Measurements from ENCODE around the gene ZNF566. TPM values are rescaled to one million over a fixed set of nuclear protein-coding genes. Genes with fewer than 3 reads are reported as not detected.

The ZNF566 gene
- 12.0 TPM for total RNA-seq
- long read RNA-seq, partial matches to known transcripts: 0 of 6 reads
- long read RNA-seq, other reads (novel, unspliced or antisense): 2 of 6 reads

DNA sequence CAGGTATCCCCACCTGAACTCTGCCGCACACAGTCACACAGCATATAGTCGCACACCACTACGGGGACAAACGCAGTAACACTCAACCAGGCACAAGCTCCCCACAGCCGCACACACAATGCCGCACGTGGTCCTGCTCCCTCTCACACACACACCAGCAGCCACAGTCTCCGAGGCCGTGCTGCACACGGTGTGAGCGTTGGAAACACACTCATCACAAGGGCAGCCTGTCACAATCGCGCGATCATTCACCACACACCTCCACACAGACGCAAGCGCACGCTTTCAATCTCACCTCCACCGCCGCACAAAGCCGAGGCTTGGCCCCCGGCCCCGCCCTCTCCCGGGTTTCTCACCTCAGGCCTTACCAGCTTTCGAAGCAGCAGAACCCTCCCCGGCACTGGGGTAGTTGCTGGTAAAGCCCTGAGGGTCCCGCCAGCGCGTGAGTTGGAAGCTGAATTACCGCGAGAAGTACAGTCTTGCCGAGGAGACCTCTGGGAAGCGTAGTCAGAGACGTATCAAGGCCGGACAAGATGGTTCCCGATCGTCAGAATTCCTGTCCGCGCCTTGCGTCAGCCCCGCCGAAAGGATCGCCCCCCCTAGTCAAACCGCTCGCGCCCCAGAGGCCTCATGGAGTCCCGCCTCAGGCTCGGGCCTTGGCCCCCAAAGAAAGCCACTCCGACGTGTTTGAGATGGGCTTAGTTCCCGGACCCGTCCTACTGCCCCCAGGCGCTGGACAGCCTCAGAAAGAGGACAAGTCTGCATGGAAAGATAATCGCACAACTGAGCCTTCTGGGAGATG is at the start of gene ZNF566:
Gene ZNF566, minus strand, starts transcription at position 444 of the 802 bp plus-strand sequence. CDS start 13,004 bp downstream, outside the sequence.
- Histone ChIP-seq H3K4me1 (peaks cover 10% of the 10 kb centered on the region), H3K27ac (peak within 1 kb of the TSS; percentile 97), H3K27me3 (no peaks in the 10 kb centered on the region), H3K36me3 (no peaks in the 10 kb centered on the region), H3K9me3 (no peaks in the 10 kb centered on the region), H3K4me3 (peak within 1 kb of the TSS; percentile 75)
- DNase-seq (peak; percentile 94), ATAC-seq (peak; percentile 98)
- TF ChIP-seq, protein P1, sequence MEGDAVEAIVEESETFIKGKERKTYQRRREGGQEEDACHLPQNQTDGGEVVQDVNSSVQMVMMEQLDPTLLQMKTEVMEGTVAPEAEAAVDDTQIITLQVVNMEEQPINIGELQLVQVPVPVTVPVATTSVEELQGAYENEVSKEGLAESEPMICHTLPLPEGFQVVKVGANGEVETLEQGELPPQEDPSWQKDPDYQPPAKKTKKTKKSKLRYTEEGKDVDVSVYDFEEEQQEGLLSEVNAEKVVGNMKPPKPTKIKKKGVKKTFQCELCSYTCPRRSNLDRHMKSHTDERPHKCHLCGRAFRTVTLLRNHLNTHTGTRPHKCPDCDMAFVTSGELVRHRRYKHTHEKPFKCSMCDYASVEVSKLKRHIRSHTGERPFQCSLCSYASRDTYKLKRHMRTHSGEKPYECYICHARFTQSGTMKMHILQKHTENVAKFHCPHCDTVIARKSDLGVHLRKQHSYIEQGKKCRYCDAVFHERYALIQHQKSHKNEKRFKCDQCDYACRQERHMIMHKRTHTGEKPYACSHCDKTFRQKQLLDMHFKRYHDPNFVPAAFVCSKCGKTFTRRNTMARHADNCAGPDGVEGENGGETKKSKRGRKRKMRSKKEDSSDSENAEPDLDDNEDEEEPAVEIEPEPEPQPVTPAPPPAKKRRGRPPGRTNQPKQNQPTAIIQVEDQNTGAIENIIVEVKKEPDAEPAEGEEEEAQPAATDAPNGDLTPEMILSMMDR (IDR thresholded peaks at IDR 0.05): peak; percentile 12
- intact Hi-C loops (cut with DNase I): no loop called here

DNA sequence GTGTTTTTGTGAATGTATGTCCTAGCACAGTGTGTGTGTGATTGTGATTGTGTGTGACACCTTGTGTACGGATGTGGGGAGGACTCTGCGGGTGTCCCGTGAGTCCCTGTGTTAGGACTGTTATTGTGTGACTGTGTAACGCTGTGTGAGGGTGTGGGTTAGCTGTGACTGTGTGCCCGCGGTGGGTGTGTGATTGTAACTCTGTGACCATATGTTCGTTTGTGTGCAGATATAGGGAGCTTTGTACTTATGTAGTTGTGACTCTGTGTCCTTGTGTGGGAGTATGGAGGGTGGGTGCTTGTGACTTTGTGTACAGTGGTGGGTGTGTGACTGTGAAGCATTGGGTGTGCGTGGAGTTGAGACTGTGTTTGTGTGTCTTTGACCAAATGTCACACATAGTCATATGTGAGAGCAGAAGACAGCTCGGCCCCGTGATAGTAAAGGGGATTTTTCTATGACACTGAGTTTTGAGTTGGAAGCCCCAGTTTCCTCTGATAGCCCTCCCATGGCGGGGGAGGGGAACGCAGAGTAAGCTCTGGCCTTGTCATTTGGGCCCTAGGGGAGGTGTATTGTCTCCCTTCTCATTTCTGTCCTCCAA is 39.7 kb upstream of the ZNF566 start:
- TF ChIP-seq, protein P1 (IDR thresholded peaks at IDR 0.05): no peak
- Histone ChIP-seq H3K4me1 (peaks cover 6% of the 10 kb centered on the region), H3K9me3 (peaks cover 23% of the 10 kb centered on the region), H3K27ac (peak overlapping the region; percentile 90), H3K27me3 (no peaks in the 10 kb centered on the region), H3K36me3 (no peaks in the 10 kb centered on the region), H3K4me3 (peak overlapping the region; percentile 68)
- DNase-seq (no peak), ATAC-seq (peak; percentile 35)
- intact Hi-C loops (cut with DNase I): no loop called here

DNA sequence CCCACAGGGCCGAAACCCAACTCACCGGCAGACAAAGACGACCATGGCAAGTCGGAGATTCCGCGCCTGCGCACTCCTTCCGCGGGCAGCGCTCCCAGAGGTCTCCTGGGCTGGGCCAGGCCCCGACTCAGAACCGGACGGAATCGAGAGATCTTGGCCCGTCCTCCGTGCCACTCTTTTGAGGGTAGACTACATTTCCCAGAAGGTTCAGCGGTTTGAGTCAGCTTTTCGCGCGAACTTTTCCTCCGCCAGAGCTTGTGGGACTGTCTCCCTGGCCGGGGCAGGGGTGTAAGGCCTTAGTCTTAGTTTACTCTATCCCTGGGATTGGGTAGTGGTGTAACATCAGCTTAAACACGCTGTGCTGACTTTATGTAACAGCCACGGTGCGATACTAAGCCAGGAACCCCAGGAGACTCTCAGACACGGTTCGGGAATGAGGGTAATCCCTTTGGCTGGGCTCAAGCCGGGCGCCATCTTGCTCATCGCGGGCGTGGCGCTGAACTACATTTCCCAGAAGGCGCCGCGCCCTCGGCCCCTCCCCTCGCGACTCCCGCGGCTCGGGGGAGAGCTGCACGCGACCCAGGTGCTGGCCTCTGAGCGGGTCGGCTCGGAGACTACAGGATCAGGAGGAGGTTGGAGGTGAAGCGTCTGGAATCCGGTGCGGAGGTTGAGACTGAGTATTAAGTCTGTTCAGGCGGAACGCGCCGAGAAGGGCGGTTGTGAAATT is 39.0 kb upstream of the ZNF566 start, which contains the start of gene ZNF260:
Gene ZNF260, minus strand, starts transcription at position 78 of the 727 bp plus-strand sequence. CDS start 13,033 bp downstream, outside the sequence.
- peak within 1 kb of the TSS; percentile 68 for H3K4me3 ChIP-seq
- H3K36me3 ChIP-seq: no peaks in the 10 kb centered on the region
- H3K9me3 ChIP-seq: peaks cover 21% of the 10 kb centered on the region
- peaks cover 6% of the 10 kb centered on the region for H3K4me1 ChIP-seq
- H3K27me3 ChIP-seq: no peaks in the 10 kb centered on the region
- intact Hi-C loops (cut with DNase I): no loop called here
- DNase-seq (peak; percentile 98), ATAC-seq (peak; percentile 98)
- TF ChIP-seq, protein P1 (IDR thresholded peaks at IDR 0.05): no peak
- peak within 1 kb of the TSS; percentile 90 for H3K27ac ChIP-seq

DNA sequence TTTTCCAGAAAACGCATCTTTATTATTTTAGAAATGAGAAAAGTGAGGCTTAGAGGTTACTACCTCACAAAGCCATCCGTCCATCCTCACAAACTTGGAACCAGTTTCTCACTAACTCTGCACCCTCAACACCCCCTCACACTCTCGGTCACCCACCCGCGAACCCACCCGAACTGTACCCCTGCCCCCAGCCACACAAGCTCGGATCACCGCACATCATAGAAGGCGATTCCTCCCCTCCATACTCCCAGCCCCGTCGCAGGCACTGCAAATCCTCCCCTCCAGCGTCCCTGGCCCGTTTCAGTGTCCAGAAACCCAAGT is 38.5 kb upstream of the ZNF566 start:
- peaks cover 5% of the 10 kb centered on the region for H3K36me3 ChIP-seq
- peak overlapping the region; percentile 68 for H3K4me3 ChIP-seq
- H3K4me1 ChIP-seq: peaks cover 6% of the 10 kb centered on the region
- H3K27ac ChIP-seq: peak overlapping the region; percentile 90
- no peaks in the 10 kb centered on the region for H3K27me3 ChIP-seq
- DNase-seq (no peak), ATAC-seq (no peak)
- intact Hi-C loops (cut with DNase I): no loop called here
- TF ChIP-seq, protein P1 (IDR thresholded peaks at IDR 0.05): no peak
- H3K9me3 ChIP-seq: peaks cover 21% of the 10 kb centered on the region

DNA sequence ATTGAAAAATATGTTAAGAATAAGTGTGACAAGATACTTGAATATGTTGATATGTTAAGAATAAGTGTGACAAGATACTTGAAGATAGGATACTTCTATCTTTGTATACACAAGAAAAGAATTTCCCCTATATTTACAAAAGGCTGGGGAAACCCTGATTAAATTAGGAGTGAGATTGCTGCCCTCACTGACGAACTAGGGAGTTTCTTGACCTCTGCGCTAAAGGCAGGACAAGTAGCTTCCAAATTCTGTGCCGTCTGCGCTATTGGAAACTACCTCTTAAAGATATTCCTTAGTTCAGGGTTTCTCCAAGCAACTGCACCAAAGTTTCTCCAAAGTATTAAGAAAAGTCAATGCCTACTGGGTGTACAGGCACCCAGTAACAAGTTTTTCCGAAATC is 38.0 kb upstream of the ZNF566 start:
- peaks cover 9% of the 10 kb centered on the region for H3K36me3 ChIP-seq
- H3K4me1 ChIP-seq: peaks cover 6% of the 10 kb centered on the region
- ATAC-seq (no peak), DNase-seq (no peak)
- peak overlapping the region; percentile 68 for H3K4me3 ChIP-seq
- H3K27me3 ChIP-seq: no peaks in the 10 kb centered on the region
- intact Hi-C loops (cut with DNase I): no loop called here
- peak overlapping the region; percentile 90 for H3K27ac ChIP-seq
- H3K9me3 ChIP-seq: peaks cover 23% of the 10 kb centered on the region
- TF ChIP-seq, protein P1 (IDR thresholded peaks at IDR 0.05): no peak

All from upper lobe of right lung (tissue), 1 donor.